ENCODE measurements around the gene WDR75. TPM values are rescaled to one million over a fixed set of nuclear protein-coding genes. Genes with fewer than 3 reads are reported as not detected.

WDR75 gene
- total and polyA plus RNA-seq, 2 donors (not counting 3 experiments of a cell fraction or from before 2014, with no cell fraction given) = 17.4 to 44.8 TPM

GRCh38 chr2:189465478-189465877, 24.2 kb downstream of the WDR75 start:
- H3K9me1 ChIP-seq (replicated peaks; ENCODE audit: control insufficient read depth, extremely low read depth, insufficient read depth, low read length) = no peaks in the 10 kb centered on the region
- no peaks in the 10 kb centered on the region for H4K20me1 ChIP-seq (replicated peaks; ENCODE audit: control insufficient read depth, extremely low read depth, insufficient read depth, low read length)
- FAIRE-seq = no peak
- no peaks in the 10 kb centered on the region for H3K27me3 ChIP-seq (ENCODE audit: control insufficient read depth in 2 of 2, insufficient read depth in 2 of 2, low read length in 2 of 2)
- H3K4me1 ChIP-seq (ENCODE audit: control insufficient read depth, extremely low read depth, insufficient read depth, low read length) = no peaks in the 10 kb centered on the region
- no peak overlapping the region for H3K4me3 ChIP-seq (replicated peaks in 1 of 3; ENCODE audit: insufficient read depth in 1 of 3, low read depth in 1 of 3, low read length in 3 of 3)
- no TSS peak for BruUV-seq (replicated peaks)
- ChIA-PET POLR2A (no interaction called here), CTCF (interaction anchor here (0.8 to 1.2 kb wide), 4 partner anchors 10 to 115 kb away, joined by 3 to 5 read pairs (median 3); partner anchors contain the start of gene SLC40A1)
- dilution Hi-C loops (cut with MboI; ENCODE audit: extremely low pct_ligation_motif_present, low sequenced_read_pairs) (no loop called here), intact Hi-C loops (cut with micrococcal nuclease) (no loop called here)
- no peak overlapping the region for H3K4me2 ChIP-seq (ENCODE audit: insufficient read depth, low read length)
- H3K27ac ChIP-seq (ENCODE audit: insufficient read depth, low read depth, low read length) = no peak overlapping the region
- no peaks in the 10 kb centered on the region for H3K9me3 ChIP-seq (replicated peaks; ENCODE audit: control insufficient read depth, insufficient read depth, low read length)
- H3K9ac ChIP-seq (replicated peaks; ENCODE audit: extremely low read depth, insufficient read depth, low read length) = no peak overlapping the region
- peak; percentile 34 for DNase-seq (ENCODE audit: low read depth, low spot score)
- no peaks in the 10 kb centered on the region for H3K79me2 ChIP-seq (ENCODE audit: control insufficient read depth, insufficient read depth, low read length)
- TF ChIP-seq FOS (IDR thresholded peaks at IDR 0.05; ENCODE audit: borderline replicate concordance, insufficient read depth, low read length) (no peak), MYC (IDR thresholded peaks at IDR 0.05; ENCODE audit: low read depth, low read length) (no peak), EZH2 (IDR thresholded peaks at IDR 0.05; ENCODE audit: borderline replicate concordance, low read depth, low read length, severe bottlenecking) (no peak), POLR2A (IDR thresholded peaks at IDR 0.05; ENCODE audit: low read depth, low read length) (no peak), POLR2AphosphoS5 (IDR thresholded peaks at IDR 0.05; ENCODE audit: insufficient read depth, low read depth, low read length) (no peak), GATA2 (IDR thresholded peaks at IDR 0.05; ENCODE audit: insufficient read depth, insufficient read length, low read depth, low read length) (no peak), MAX (IDR thresholded peaks at IDR 0.05; ENCODE audit: insufficient read depth, insufficient read length) (no peak), JUN (IDR thresholded peaks at IDR 0.05; ENCODE audit: borderline replicate concordance, insufficient read depth, insufficient read length, low read depth) (no peak), CTCF (IDR thresholded peaks at IDR 0.05; ENCODE audit: extremely low read depth in 1 of 2, insufficient read depth in 1 of 2, low read depth in 1 of 2, low read length in 2 of 2) (no peak)
- peaks cover 18 to 47% of the 10 kb centered on the region in 2 experiments for H3K36me3 ChIP-seq (ENCODE audit: control insufficient read depth in 2 of 2, extremely low read depth in 1 of 2, insufficient read depth in 2 of 2, low read length in 2 of 2)
- H2AFZ ChIP-seq (ENCODE audit: low read depth, low read length) = no peak overlapping the region

Data from endothelial cell of umbilical vein (primary cell).